AG09309 (cell line): ENCODE results near the gene STUB1.

Source experiments
- DNase-seq: peaks from one replicate; pipeline ENCODE4 v3.0.0-alpha.2; 2010; ENCODE audit warnings: low read depth
- H3K4me3 ChIP-seq: 2 replicates; pipeline ENCODE4 v1.5.1; 2011; ENCODE audit warnings: mild to moderate bottlenecking, low read depth, low read length, moderate library complexity; ENCODE audit not compliant: control insufficient read depth
- TF ChIP-seq, protein P1 (sequence below): IDR thresholded peaks from 2 replicates; pipeline ENCODE4 v1.5.1; 2011; ENCODE audit warnings: mild to moderate bottlenecking, low read depth, low read length, inconsistent platforms; ENCODE audit not compliant: insufficient read depth, control insufficient read depth; ENCODE audit errors: missing control alignments

Gene STUB1

DNA sequence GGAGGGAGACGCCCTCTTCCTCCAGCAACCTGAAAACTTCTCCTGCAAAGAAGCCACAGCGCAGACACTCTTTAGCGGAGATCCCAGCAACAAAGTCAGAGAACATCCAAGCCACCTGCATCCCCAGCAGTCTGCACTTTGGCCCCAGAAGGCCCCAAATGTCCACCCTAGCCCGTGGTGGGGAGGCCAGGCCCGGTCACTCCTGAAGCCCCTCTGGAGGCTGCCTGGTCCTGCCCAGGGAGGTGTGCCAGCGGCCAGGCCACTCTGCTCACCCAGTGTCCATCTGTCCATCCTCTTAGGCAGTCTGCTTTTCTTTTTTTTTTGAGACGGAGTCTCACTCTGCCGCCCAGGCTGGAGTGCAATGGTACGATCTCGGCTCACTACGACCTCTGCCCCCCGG, 52.1 kb downstream of the STUB1 start:
- DNase-seq, result no peak
- TF ChIP-seq, protein P1, sequence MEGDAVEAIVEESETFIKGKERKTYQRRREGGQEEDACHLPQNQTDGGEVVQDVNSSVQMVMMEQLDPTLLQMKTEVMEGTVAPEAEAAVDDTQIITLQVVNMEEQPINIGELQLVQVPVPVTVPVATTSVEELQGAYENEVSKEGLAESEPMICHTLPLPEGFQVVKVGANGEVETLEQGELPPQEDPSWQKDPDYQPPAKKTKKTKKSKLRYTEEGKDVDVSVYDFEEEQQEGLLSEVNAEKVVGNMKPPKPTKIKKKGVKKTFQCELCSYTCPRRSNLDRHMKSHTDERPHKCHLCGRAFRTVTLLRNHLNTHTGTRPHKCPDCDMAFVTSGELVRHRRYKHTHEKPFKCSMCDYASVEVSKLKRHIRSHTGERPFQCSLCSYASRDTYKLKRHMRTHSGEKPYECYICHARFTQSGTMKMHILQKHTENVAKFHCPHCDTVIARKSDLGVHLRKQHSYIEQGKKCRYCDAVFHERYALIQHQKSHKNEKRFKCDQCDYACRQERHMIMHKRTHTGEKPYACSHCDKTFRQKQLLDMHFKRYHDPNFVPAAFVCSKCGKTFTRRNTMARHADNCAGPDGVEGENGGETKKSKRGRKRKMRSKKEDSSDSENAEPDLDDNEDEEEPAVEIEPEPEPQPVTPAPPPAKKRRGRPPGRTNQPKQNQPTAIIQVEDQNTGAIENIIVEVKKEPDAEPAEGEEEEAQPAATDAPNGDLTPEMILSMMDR, result no peak
- H3K4me3 ChIP-seq, result no peak overlapping the region
